Esophagus squamous epithelium (tissue), 5 donors: ENCODE results near the gene BMP7. TPM values are rescaled to one million over a fixed set of nuclear protein-coding genes. Genes with fewer than 3 reads are reported as not detected.

Source experiments
- DNase-seq: peaks from one replicate; lab custom pipeline; 2025; lab: John Stamatoyannopoulos, UW
- H3K27ac ChIP-seq, 4 donors: fragments of 200-600 bp; sonication (generic); one replicate each; pipeline ENCODE4 v1.5.1; 2016 to 2019; ENCODE audit warnings: mild to moderate bottlenecking in 1 of 4
- H3K27me3 ChIP-seq, 4 donors: fragments of 200-600 bp; sonication (generic); 1 replicate in 3 of 4; 2 replicates in 1 of 4; pipeline versions ENCODE4 v1.5.1 to v1.6.0; 2017 to 2021; ENCODE audit warnings: antibody characterized with exemption in 1 of 4
- H3K36me3 ChIP-seq, 3 donors: fragments of 200-600 bp; sonication (generic); one replicate each; pipeline ENCODE4 v1.5.1; 2016 to 2019
- H3K4me1 ChIP-seq, 3 donors: fragments of 200-600 bp; sonication (generic); one replicate each; pipeline ENCODE4 v1.5.1; 2017 to 2019
- H3K4me3 ChIP-seq, 4 donors: fragments of 200-600 bp; sonication (generic); 1 replicate in 3 of 4; 2 replicates in 1 of 4; pipeline ENCODE4 v1.5.1; 2016 to 2019; ENCODE audit warnings: mild to moderate bottlenecking in 2 of 4, moderate library complexity in 1 of 4
- H3K9me3 ChIP-seq, 3 donors: fragments of 200-600 bp; sonication (generic); one replicate each; pipeline ENCODE4 v1.5.1; 2016 to 2019
- POLR2A ChIP-seq, 4 donors: fragments of 450-650 bp; IDR thresholded peaks; one replicate each; pipeline ENCODE4 v1.6.1; 2017; ENCODE audit warnings: antibody characterized with exemption in 4 of 4, mild to moderate bottlenecking in 4 of 4, moderate library complexity in 3 of 4
- WGBS, 2 donors: methylation state at CpG; one replicate each; pipeline ENCODE4 v1.1.5; 2018; 5-methylcytosine and 5-hydroxymethylcytosine counted together
- intact Hi-C: fragments of 100-400 bp; cut with DNase I; formaldehyde crosslinking; loops from one replicate; pipeline ENCODE4 v1.15.0; 2022
- total RNA-seq, 4 donors: library from RNA; depleted of rRNA; stranded (reverse); fragments of >200 nt; gene quantifications; one replicate each; pipeline ENCODE4 v1.1.0, GENCODE V29; 2016
- TF ChIP-seq, protein P1 (sequence below), 6 experiments: fragments of 450-650 bp in 4 of 6; fragments of 200-600 bp in 2 of 6; sonication (generic) in 2 of 6; IDR thresholded peaks; one replicate each; pipeline ENCODE4 v1.5.1; 2016 to 2019; ENCODE audit warnings: antibody characterized with exemption in 6 of 6, mild to moderate bottlenecking in 4 of 6, moderate library complexity in 4 of 6
- donor health status: DM: yes; HTN: yes; CAD: no.

BMP7 gene
- total RNA-seq, 4 donors from 2014 or later = 21.8 to 59.8 (median 35.1) TPM

DNA sequence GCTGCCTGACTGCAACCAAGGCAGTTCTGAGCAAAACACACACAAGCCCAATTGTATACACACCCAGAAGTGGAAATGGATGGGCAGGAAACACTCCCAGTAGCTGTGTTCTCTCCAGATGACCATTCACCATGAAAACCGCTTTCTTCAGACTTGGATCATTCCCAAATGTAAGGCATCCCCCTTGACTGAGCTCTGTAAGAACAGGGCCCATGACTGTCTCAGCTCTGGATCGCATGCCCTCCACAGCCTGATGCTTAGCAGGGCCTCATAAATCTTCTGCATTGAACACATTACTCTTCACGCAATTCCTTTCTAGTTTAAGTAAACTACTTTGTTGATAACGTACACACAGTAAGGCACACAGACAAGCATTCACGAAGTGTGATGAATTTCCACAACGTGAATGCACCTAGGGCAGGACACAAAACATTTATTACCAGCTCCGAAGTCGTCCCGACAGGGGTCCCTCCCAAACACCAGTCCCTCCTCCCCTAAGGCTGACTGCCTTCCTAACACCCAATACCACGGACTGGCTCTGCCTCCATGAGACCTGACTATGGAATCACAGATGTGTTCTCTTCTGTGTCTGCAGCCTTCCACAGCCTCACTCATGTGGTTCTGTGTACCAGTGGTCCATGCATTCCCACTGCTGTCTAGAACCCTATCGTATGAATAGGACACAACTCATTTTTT lies 31.7 kb downstream of the BMP7 start:
- DNase-seq = no peak
- intact Hi-C loops = no loop called here
- TF ChIP-seq, protein P1, sequence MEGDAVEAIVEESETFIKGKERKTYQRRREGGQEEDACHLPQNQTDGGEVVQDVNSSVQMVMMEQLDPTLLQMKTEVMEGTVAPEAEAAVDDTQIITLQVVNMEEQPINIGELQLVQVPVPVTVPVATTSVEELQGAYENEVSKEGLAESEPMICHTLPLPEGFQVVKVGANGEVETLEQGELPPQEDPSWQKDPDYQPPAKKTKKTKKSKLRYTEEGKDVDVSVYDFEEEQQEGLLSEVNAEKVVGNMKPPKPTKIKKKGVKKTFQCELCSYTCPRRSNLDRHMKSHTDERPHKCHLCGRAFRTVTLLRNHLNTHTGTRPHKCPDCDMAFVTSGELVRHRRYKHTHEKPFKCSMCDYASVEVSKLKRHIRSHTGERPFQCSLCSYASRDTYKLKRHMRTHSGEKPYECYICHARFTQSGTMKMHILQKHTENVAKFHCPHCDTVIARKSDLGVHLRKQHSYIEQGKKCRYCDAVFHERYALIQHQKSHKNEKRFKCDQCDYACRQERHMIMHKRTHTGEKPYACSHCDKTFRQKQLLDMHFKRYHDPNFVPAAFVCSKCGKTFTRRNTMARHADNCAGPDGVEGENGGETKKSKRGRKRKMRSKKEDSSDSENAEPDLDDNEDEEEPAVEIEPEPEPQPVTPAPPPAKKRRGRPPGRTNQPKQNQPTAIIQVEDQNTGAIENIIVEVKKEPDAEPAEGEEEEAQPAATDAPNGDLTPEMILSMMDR (IDR thresholded peaks at IDR 0.05) = no peak
- no peak for TF ChIP-seq POLR2A (IDR thresholded peaks at IDR 0.05)
- Histone ChIP-seq H3K27me3 (peaks cover 0 to 13% (median 0%) of the 10 kb centered on the region in 4 donors), H3K36me3 (no peaks in the 10 kb centered on the region), H3K9me3 (no peaks in the 10 kb centered on the region), H3K27ac (no peak overlapping the region), H3K4me1 (peaks cover 0 to 7% (median 0%) of the 10 kb centered on the region in 3 donors), H3K4me3 (no peak overlapping the region)
- 67 to 72% methylated on average over 11 of the region's 11 CpGs for WGBS, 2 donors

- intact Hi-C loops = no loop called here
- H3K4me1 ChIP-seq = peaks cover 0 to 13% (median 0%) of the 10 kb centered on the region in 3 donors
- no peak for TF ChIP-seq POLR2A (IDR thresholded peaks at IDR 0.05)
- TF ChIP-seq, protein P1 (IDR thresholded peaks at IDR 0.05) = no peak
- no peak overlapping the region for H3K4me3 ChIP-seq
- no peak for DNase-seq
- no peak overlapping the region for H3K27ac ChIP-seq
- H3K36me3 ChIP-seq = peaks cover 0 to 11% (median 0%) of the 10 kb centered on the region in 3 donors
- H3K9me3 ChIP-seq = no peaks in the 10 kb centered on the region
- WGBS, 2 donors = 85 to 87% methylated on average over 2 of the region's 2 CpGs
- H3K27me3 ChIP-seq = peaks cover 0 to 13% (median 0%) of the 10 kb centered on the region in 4 donors
These were observed 34.5 kb downstream of the BMP7 start for GRCh38 chr20:57231951-57232428.

DNA sequence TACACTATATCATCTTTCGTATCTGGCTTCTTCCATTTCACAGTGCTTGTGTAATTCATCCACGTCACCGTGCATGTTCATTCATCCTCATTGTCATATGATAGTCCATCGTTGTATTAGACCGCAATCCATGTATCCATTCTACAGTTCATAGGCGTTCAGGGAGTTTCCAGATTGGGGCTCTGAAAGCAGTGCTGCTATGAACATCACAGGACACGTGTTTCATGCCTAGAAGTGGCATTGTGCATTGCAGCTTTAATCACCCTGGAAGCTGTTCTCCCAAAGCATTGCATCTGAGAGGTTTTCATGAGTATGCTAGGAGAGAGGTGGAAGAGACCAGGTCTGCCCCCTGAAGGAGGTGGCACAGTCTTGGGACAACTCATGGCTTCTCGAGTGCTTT lies 35.3 kb downstream of the BMP7 start:
- Histone ChIP-seq H3K9me3 (no peaks in the 10 kb centered on the region), H3K36me3 (peaks cover 0 to 19% (median 0%) of the 10 kb centered on the region in 3 donors), H3K27ac (no peak overlapping the region), H3K4me3 (no peak overlapping the region), H3K27me3 (peaks cover 0 to 10% (median 0%) of the 10 kb centered on the region in 4 donors), H3K4me1 (peaks cover 0 to 13% (median 0%) of the 10 kb centered on the region in 3 donors)
- intact Hi-C loops = no loop called here
- no peak for DNase-seq
- 58 to 72% methylated on average over 7 to 8 of the region's 8 CpGs for WGBS, 2 donors
- TF ChIP-seq, protein P1 (IDR thresholded peaks at IDR 0.05) = no peak
- TF ChIP-seq POLR2A (IDR thresholded peaks at IDR 0.05) = no peak

DNA sequence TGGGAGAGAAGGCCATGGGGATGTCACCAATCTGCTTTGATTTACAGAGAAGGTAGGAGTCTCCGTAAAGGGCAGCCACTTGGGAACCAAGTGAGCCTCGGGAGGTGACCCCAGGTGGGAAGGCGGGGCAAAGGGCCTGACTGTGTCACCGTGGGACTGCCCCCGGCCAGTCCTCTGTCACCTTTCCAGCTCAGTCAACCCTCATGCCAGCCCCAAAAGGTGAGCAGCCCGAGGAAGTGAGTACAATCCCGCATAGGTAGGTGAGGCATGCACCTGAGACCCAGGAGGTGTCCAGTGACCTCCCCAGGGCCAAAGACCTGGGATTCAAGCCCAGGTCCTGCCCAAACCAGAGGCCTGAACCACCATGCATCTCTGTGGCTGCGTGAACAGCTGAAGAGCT lies 36.2 kb downstream of the BMP7 start:
- 75 to 90% methylated on average over 2 to 8 of the region's 8 CpGs for WGBS, 2 donors
- Histone ChIP-seq H3K9me3 (no peaks in the 10 kb centered on the region), H3K27me3 (peaks cover 0 to under 1% (median 0%) of the 10 kb centered on the region in 4 donors), H3K4me3 (no peak overlapping the region), H3K4me1 (peaks cover 0 to 14% (median 0%) of the 10 kb centered on the region in 3 donors), H3K27ac (no peak overlapping the region), H3K36me3 (peaks cover 0 to 24% (median 0%) of the 10 kb centered on the region in 3 donors)
- intact Hi-C loops = no loop called here
- TF ChIP-seq POLR2A (IDR thresholded peaks at IDR 0.05) = no peak
- TF ChIP-seq, protein P1 (IDR thresholded peaks at IDR 0.05) = no peak
- DNase-seq = no peak

- H3K9me3 ChIP-seq = no peaks in the 10 kb centered on the region
- H3K27me3 ChIP-seq = no peaks in the 10 kb centered on the region
- intact Hi-C loops = no loop called here
- peaks cover 0 to 24% (median 0%) of the 10 kb centered on the region in 3 donors for H3K36me3 ChIP-seq
- H3K27ac ChIP-seq = no peak overlapping the region
- H3K4me3 ChIP-seq = no peak overlapping the region
- DNase-seq = no peak
- H3K4me1 ChIP-seq = peaks cover 6 to 22% (median 7%) of the 10 kb centered on the region in 3 donors
- 47 to 50% methylated on average over 4 of the region's 4 CpGs for WGBS, 2 donors
- no peak for TF ChIP-seq POLR2A (IDR thresholded peaks at IDR 0.05)
- TF ChIP-seq, protein P1 (IDR thresholded peaks at IDR 0.05) = no peak
These were observed 37.0 kb downstream of the BMP7 start for GRCh38 chr20:57229490-57229889.
